Measurements from ENCODE around the gene CHP2. TPM values are rescaled to one million over a fixed set of nuclear protein-coding genes. Genes with fewer than 3 reads are reported as not detected.

CHP2 gene
- polyA plus RNA-seq, 1 donor: 0.35 TPM

Other genes with a start within 250 kb of the CHP2 start
- 111 TPM for gene GGA2, start 244.5 kb upstream of the CHP2 start, polyA plus RNA-seq (ENCODE audit: insufficient read length)
- 17.6 TPM for gene EARS2, start 197.7 kb upstream of the CHP2 start, polyA plus RNA-seq (ENCODE audit: insufficient read length)
- gene UBFD1, start 197.3 kb upstream of the CHP2 start, polyA plus RNA-seq (ENCODE audit: insufficient read length): 69.8 TPM
- 80.9 TPM for gene NDUFAB1, start 158.7 kb upstream of the CHP2 start, polyA plus RNA-seq (ENCODE audit: insufficient read length)
- 9.7 TPM for gene PALB2, start 113.7 kb upstream of the CHP2 start, polyA plus RNA-seq (ENCODE audit: insufficient read length)
- 36.6 TPM for gene DCTN5, start 113.6 kb upstream of the CHP2 start, polyA plus RNA-seq (ENCODE audit: insufficient read length)
- gene PLK1, start 76.1 kb upstream of the CHP2 start, polyA plus RNA-seq (ENCODE audit: insufficient read length): 11.9 TPM
- not detected for gene ERN2, start 41.8 kb upstream of the CHP2 start, polyA plus RNA-seq (ENCODE audit: insufficient read length)
- gene PRKCB, start 81.0 kb downstream of the CHP2 start, polyA plus RNA-seq (ENCODE audit: insufficient read length): 1.4 TPM